A549 (cell line): ENCODE results near the gene GRHL1. TPM values are rescaled to one million over a fixed set of nuclear protein-coding genes. Genes with fewer than 3 reads are reported as not detected.
"Not testable (repeated sequence)": the region's sequence is repeated elsewhere in the genome, so short reads cannot be mapped to it uniquely, and the experiment has no call there.

Source experiments
- ATAC-seq, 2 experiments: fragments of 200-7000 bp in 1 of 2; fragments of >200 bp in 1 of 2; cut with Nextera tagmentation in 1 of 2; cut with Tn5 transposase in 1 of 2; 3 replicates each; pipeline versions ENCODE4 v1.8.0 to v1.9.1; 2018 to 2020; ENCODE audit warnings: mild to moderate bottlenecking in 1 of 2, moderate library complexity in 1 of 2
- CTCF ChIA-PET: fragments of 300-600 bp; sonication (Branson Sonifier 250); formaldehyde crosslinking; extraction: SDS; loops from one replicate; lab custom pipeline; 2021; ENCODE audit warnings: antibody characterized with exemption, inconsistent platforms; lab: Yijun Ruan, JAX
- POLR2A ChIA-PET: fragments of 350-600 bp; formaldehyde crosslinking; extraction: SDS; loops from one replicate; lab custom pipeline; 2021; ENCODE audit warnings: antibody characterized with exemption, inconsistent platforms; lab: Yijun Ruan, JAX
- DNase-seq, 2 experiments: peaks; one replicate each; pipeline versions ENCODE4 v3.0.0 to v3.0.0-alpha.2; 2011 to 2016; ENCODE audit warnings: low read depth in 1 of 2, low spot score in 1 of 2
- FAIRE-seq: peaks from 2 replicates; lab custom pipeline; 2011; peaks lifted over from hg19 to GRCh38; lab: Jason Lieb, UNC
- H3K27ac ChIP-seq, 2 experiments: fragments of >200 bp; sonication (Bioruptor Twin); formaldehyde crosslinking; 3 replicates each; pipeline ENCODE4 v1.5.1; 2016 to 2017
- H3K4me1 ChIP-seq: fragments of >200 bp; sonication (Bioruptor Twin); formaldehyde crosslinking; 3 replicates; pipeline ENCODE4 v1.6.1; 2016
- H3K4me2 ChIP-seq: fragments of >200 bp; sonication (Bioruptor Twin); formaldehyde crosslinking; 3 replicates; pipeline ENCODE4 v1.6.1; 2016
- H3K4me3 ChIP-seq: fragments of >200 bp; sonication (Bioruptor Twin); formaldehyde crosslinking; 3 replicates; pipeline ENCODE4 v1.5.1; 2016
- H3K9me3 ChIP-seq: fragments of >200 bp; sonication (Bioruptor Twin); formaldehyde crosslinking; 3 replicates; pipeline ENCODE4 v1.6.1; 2016
- BCL3 ChIP-seq: fragments of >200 bp; sonication (Bioruptor Twin); formaldehyde crosslinking; IDR thresholded peaks from 3 replicates; pipeline ENCODE4 v1.6.1; 2016
- BHLHE40 ChIP-seq: IDR thresholded peaks from 2 replicates; pipeline ENCODE4 v1.6.1; 2012; ENCODE audit warnings: low read depth, low read length, inconsistent platforms
- CHD2 ChIP-seq: fragments of 150-350 bp; IDR thresholded peaks from 2 replicates; pipeline ENCODE4 v1.6.1; 2014; ENCODE audit warnings: low read length; ENCODE audit not compliant: partially characterized antibody
- E2F6 ChIP-seq: IDR thresholded peaks from 2 replicates; pipeline ENCODE4 v1.6.1; 2012; ENCODE audit warnings: low read depth, borderline replicate concordance
- EHMT2 ChIP-seq: fragments of 200-600 bp; sonication (generic); IDR thresholded peaks from 2 replicates; pipeline ENCODE4 v1.6.1; 2016; ENCODE audit warnings: antibody characterized with exemption, low read depth, mild to moderate bottlenecking, moderate library complexity
- ELK1 ChIP-seq: fragments of 150-350 bp; IDR thresholded peaks from 2 replicates; pipeline ENCODE4 v1.6.1; 2014; ENCODE audit warnings: low read depth, mild to moderate bottlenecking, low read length
- ESRRA ChIP-seq: fragments of 150-350 bp; IDR thresholded peaks from 2 replicates; pipeline ENCODE4 v1.6.1; 2014; ENCODE audit warnings: mild to moderate bottlenecking, low read length, borderline replicate concordance
- FOSB ChIP-seq: fragments of 250-450 bp; sonication (Bioruptor Pico); IDR thresholded peaks from 2 replicates; pipeline ENCODE4 v1.5.0; 2020; ENCODE audit warnings: mild to moderate bottlenecking, moderate library complexity
- GATA3 ChIP-seq: IDR thresholded peaks from 2 replicates; pipeline ENCODE4 v1.6.1; 2012; ENCODE audit warnings: borderline replicate concordance
- HES2 ChIP-seq: fragments of >200 bp; sonication (Bioruptor Twin); formaldehyde crosslinking; IDR thresholded peaks from 2 replicates; pipeline ENCODE4 v1.6.1; 2016
- KDM5A ChIP-seq: fragments of 200-600 bp; sonication (generic); IDR thresholded peaks from 2 replicates; pipeline ENCODE4 v1.6.1; 2016; ENCODE audit warnings: antibody characterized with exemption, mild to moderate bottlenecking
- MAZ ChIP-seq: fragments of 150-350 bp; IDR thresholded peaks from 2 replicates; pipeline ENCODE4 v1.6.1; 2014; ENCODE audit warnings: antibody characterized with exemption, low read depth, low read length, borderline replicate concordance
- NR3C1 ChIP-seq: fragments of >200 bp; sonication (Bioruptor Twin); formaldehyde crosslinking; IDR thresholded peaks from 3 replicates; pipeline ENCODE4 v1.6.1; 2017
- PBX3 ChIP-seq: IDR thresholded peaks from 2 replicates; pipeline ENCODE4 v1.6.1; 2012
- RAD21 ChIP-seq, 2 experiments: fragments of >200 bp in 1 of 2; sonication (Bioruptor Twin) in 1 of 2; formaldehyde crosslinking in 1 of 2; IDR thresholded peaks in 1 of 2; conservative IDR thresholded peaks in 1 of 2; 2 replicates in 1 of 2; 3 replicates in 1 of 2; pipeline ENCODE4 v1.6.1; 2012 to 2018; ENCODE audit warnings: inconsistent platforms in 1 of 2
- RNF2 ChIP-seq: fragments of 200-600 bp; sonication (generic); IDR thresholded peaks from 2 replicates; pipeline ENCODE4 v1.6.1; 2016; ENCODE audit warnings: low read depth, mild to moderate bottlenecking, antibody characterized with exemption, moderate library complexity, borderline replicate concordance
- ZC3H11A ChIP-seq: fragments of 450-650 bp; IDR thresholded peaks from 2 replicates; pipeline ENCODE4 v1.6.1; 2014; ENCODE audit warnings: antibody characterized with exemption, mild to moderate bottlenecking
- ZFP36 ChIP-seq: fragments of 450-650 bp; IDR thresholded peaks from 2 replicates; pipeline ENCODE4 v1.6.1; 2014; ENCODE audit warnings: borderline replicate concordance; ENCODE audit not compliant: partially characterized antibody
- ZNF302 ChIP-seq: fragments of 250-450 bp; sonication (Bioruptor Pico); IDR thresholded peaks from 2 replicates; pipeline ENCODE4 v1.9.0; 2021; ENCODE audit warnings: inconsistent platforms, mild to moderate bottlenecking, moderate library complexity
- WGBS: methylation state at CpG from one replicate; pipeline ENCODE4 v1.1.6; 2017; ENCODE audit errors: missing lambda C conversion rate; 5-methylcytosine and 5-hydroxymethylcytosine counted together
- polyA plus RNA-seq, 4 experiments: library from polyadenylated mRNA; depleted of rRNA in 3 of 4; stranded (reverse); fragments of >200 nt; fragmentation: RNase III in 1 of 4; extraction: RNeasy Plus Mini Kit Qiagen cat#74134 plus additional on column Dnase treatment in 1 of 4; gene quantifications; 2 replicates in 3 of 4; 3 replicates in 1 of 4; pipeline ENCODE4 v1.2.3, GENCODE V29; 2011 to 2017

The GRHL1 gene
- polyA plus RNA-seq, 2 of the 4 experiments (the other 2 are of a cell fraction) = 0.68 to 1.2 TPM

GRCh38 chr2:10012963-10013461 is 61.5 kb downstream of the GRHL1 start:
- no peak overlapping the region for H3K27ac ChIP-seq
- no peaks in the 10 kb centered on the region for H3K4me1 ChIP-seq
- TF ChIP-seq ESRRA = no peak
- no peak for TF ChIP-seq BHLHE40
- TF ChIP-seq NR3C1 = no peak
- no peak for TF ChIP-seq RNF2
- no peak for TF ChIP-seq E2F6
- no peak for TF ChIP-seq PBX3
- TF ChIP-seq RAD21 (conservative IDR thresholded peaks at IDR 0.05 in 1 of 2, IDR thresholded peaks at IDR 0.05 in 1 of 2) = no peak
- no peak for TF ChIP-seq ZC3H11A
- no peak for TF ChIP-seq FOSB (CRISPR knock-in tag)
- no peak for TF ChIP-seq GATA3
- TF ChIP-seq HES2 = no peak
- TF ChIP-seq EHMT2 = no peak
- TF ChIP-seq ELK1 = no peak
- TF ChIP-seq ZFP36 = no peak
- no peak for TF ChIP-seq MAZ
- TF ChIP-seq ZNF302 = no peak
- no peak for TF ChIP-seq BCL3
- no peak for TF ChIP-seq CHD2
- no peak for TF ChIP-seq KDM5A
- DNase-seq (no peak), FAIRE-seq (no peak), ATAC-seq (no peak; a peak in 1 of 6 replicates)
- no peak overlapping the region for H3K4me3 ChIP-seq
- no peak overlapping the region for H3K4me2 ChIP-seq
- WGBS = 70% methylated on average over 29 of the region's 29 CpGs
- ChIA-PET CTCF (no interaction called here), POLR2A (no interaction called here)
- H3K9me3 ChIP-seq = peaks cover 12% of the 10 kb centered on the region; the same call in 2 of the 3 replicates

- H3K4me3 ChIP-seq, CTCF ChIA-PET: not testable (repeated sequence)
These were observed 62.3 kb downstream of the GRHL1 start for GRCh38 chr2:10013651-10014417.

More at GRCh38 chr2:10013651-10014417, 62.3 kb downstream of the GRHL1 start:
- FAIRE-seq, H3K4me2 ChIP-seq, H3K4me1 ChIP-seq, DNase-seq, POLR2A ChIA-PET, ATAC-seq, H3K27ac ChIP-seq: not testable (repeated sequence)
- 74% methylated on average over 43 of the region's 43 CpGs for WGBS
- H3K9me3 ChIP-seq = peaks cover 12% of the 10 kb centered on the region; the same call in 2 of the 3 replicates
